ENCODE results near the gene TPK1. TPM values are rescaled to one million over a fixed set of nuclear protein-coding genes. Genes with fewer than 3 reads are reported as not detected.

The TPK1 gene
- 2.9 TPM for total RNA-seq
- long read RNA-seq = 0 reads

GRCh38 chr7:144835652-144836544 is at the start of gene TPK1:
Gene TPK1, minus strand, starts transcription at chr7:144836053. Its CDS starts 451 bp downstream, at chr7:144835602.
- peak; percentile 98 for ATAC-seq (ENCODE audit: poor library complexity)
- intact Hi-C loops (cut with DNase I) = no loop called here
- peak; percentile 96 for DNase-seq

GRCh38 chr7:144885478-144885877 is 49.6 kb upstream of the TPK1 start:
- no peak for ATAC-seq (ENCODE audit: poor library complexity)

GRCh38 chr7:144884896-144885295 is 49.0 kb upstream of the TPK1 start:
- intact Hi-C loops (cut with DNase I) = no loop called here
- ATAC-seq (ENCODE audit: poor library complexity) (no peak), DNase-seq (no peak)

More at GRCh38 chr7:144885478-144885877, 49.6 kb upstream of the TPK1 start:
- intact Hi-C loops (cut with DNase I) = no loop called here
- DNase-seq = no peak

GRCh38 chr7:144873316-144873845 is 37.5 kb upstream of the TPK1 start:
- intact Hi-C loops (cut with DNase I) = no loop called here
- DNase-seq = no peak
- no peak for ATAC-seq (ENCODE audit: poor library complexity)

- intact Hi-C loops (cut with DNase I) = no loop called here
- DNase-seq (no peak), ATAC-seq (ENCODE audit: poor library complexity) (no peak)
Measured at GRCh38 chr7:144869082-144869481, 33.2 kb upstream of the TPK1 start.

GRCh38 chr7:144866189-144866588 is 30.3 kb upstream of the TPK1 start:
- ATAC-seq (ENCODE audit: poor library complexity) (no peak), DNase-seq (no peak)
- intact Hi-C loops (cut with DNase I) = no loop called here

- intact Hi-C loops (cut with DNase I) = no loop called here
Measured at GRCh38 chr7:144863320-144863647, 27.4 kb upstream of the TPK1 start.

GRCh38 chr7:144862612-144863319 is 26.9 kb upstream of the TPK1 start:
- DNase-seq = no peak
- ATAC-seq (ENCODE audit: poor library complexity) = no peak
- intact Hi-C loops (cut with DNase I) = no loop called here

More at GRCh38 chr7:144863320-144863647, 27.4 kb upstream of the TPK1 start:
- DNase-seq (no peak), ATAC-seq (ENCODE audit: poor library complexity) (no peak)

- ATAC-seq (ENCODE audit: poor library complexity) = no peak
- intact Hi-C loops (cut with DNase I) = no loop called here
- no peak for DNase-seq
Measured at GRCh38 chr7:144859739-144860138, 23.9 kb upstream of the TPK1 start.

- no peak for ATAC-seq (ENCODE audit: poor library complexity)
- intact Hi-C loops (cut with DNase I) = no loop called here
- DNase-seq = no peak
Measured at GRCh38 chr7:144857463-144857862, 21.6 kb upstream of the TPK1 start.

GRCh38 chr7:144854839-144855424 is 19.1 kb upstream of the TPK1 start:
- no peak for DNase-seq
- intact Hi-C loops (cut with DNase I) = no loop called here
- no peak for ATAC-seq (ENCODE audit: poor library complexity)

- ATAC-seq (ENCODE audit: poor library complexity) (no peak), DNase-seq (no peak)
- intact Hi-C loops (cut with DNase I) = no loop called here
Measured at GRCh38 chr7:144853542-144853941, 17.7 kb upstream of the TPK1 start.

GRCh38 chr7:144848078-144848477 is 12.2 kb upstream of the TPK1 start:
- DNase-seq = no peak
- intact Hi-C loops (cut with DNase I) = no loop called here
- no peak for ATAC-seq (ENCODE audit: poor library complexity)

- DNase-seq = peak; percentile 44
- peak; percentile 79 for ATAC-seq (ENCODE audit: poor library complexity)
- intact Hi-C loops (cut with DNase I) = no loop called here
Measured at GRCh38 chr7:144842377-144842851, 6.6 kb upstream of the TPK1 start.

GRCh38 chr7:144836545-144836842 is 641 bp upstream of the TPK1 start:
- intact Hi-C loops (cut with DNase I) = no loop called here
- no peak for ATAC-seq (ENCODE audit: poor library complexity)
- DNase-seq = no peak

GRCh38 chr7:144835155-144835611 is 670 bp downstream of the TPK1 start:
- DNase-seq (peak; percentile 54), ATAC-seq (ENCODE audit: poor library complexity) (peak; percentile 69)
- intact Hi-C loops (cut with DNase I) = no loop called here

- DNase-seq = no peak
- ATAC-seq (ENCODE audit: poor library complexity) = peak; percentile 40
- intact Hi-C loops (cut with DNase I) = no loop called here
Measured at GRCh38 chr7:144834641-144835144, 1.2 kb downstream of the TPK1 start.

- no peak for DNase-seq
- no peak for ATAC-seq (ENCODE audit: poor library complexity)
- intact Hi-C loops (cut with DNase I) = no loop called here
Measured at GRCh38 chr7:144830811-144831210, 5.0 kb downstream of the TPK1 start.

Measured in Right ventricle myocardium superior (tissue), 1 donor.